Tibial nerve (tissue), 4 donors: ENCODE results near the gene TAF12.

Experiments used
- CTCF ChIP-seq, 5 experiments: fragments of 200-600 bp in 3 of 5; fragments of 450-650 bp in 2 of 5; sonication (generic) in 3 of 5; IDR thresholded peaks; one replicate each; pipeline ENCODE4 v1.5.1; 2016 to 2019; ENCODE audit warnings: antibody characterized with exemption in 5 of 5, mild to moderate bottlenecking in 3 of 5, moderate library complexity in 2 of 5
- EP300 ChIP-seq, 2 donors: sonication (generic); formaldehyde crosslinking; IDR thresholded peaks; one replicate each; pipeline ENCODE4 v1.6.1; 2017; ENCODE audit warnings: antibody characterized with exemption in 2 of 2, mild to moderate bottlenecking in 1 of 2
- POLR2A ChIP-seq, 2 donors: fragments of 450-650 bp; IDR thresholded peaks; one replicate each; pipeline ENCODE4 v1.6.1; 2017; ENCODE audit warnings: antibody characterized with exemption in 2 of 2, mild to moderate bottlenecking in 2 of 2, moderate library complexity in 2 of 2

GRCh38 chr1:28602536-28603439 is 40.1 kb downstream of the TAF12 start:
- peak; percentile 53 to 76 (median 60) for TF ChIP-seq CTCF (IDR thresholded peaks at IDR 0.05)
- TF ChIP-seq POLR2A (IDR thresholded peaks at IDR 0.05) = no peak
- TF ChIP-seq EP300 (IDR thresholded peaks at IDR 0.05) = peak in 1 of 2 donors; percentile 10
